H9 (cell line): ENCODE results near the gene LYPD4. TPM values are rescaled to one million over a fixed set of nuclear protein-coding genes. Genes with fewer than 3 reads are reported as not detected.

Experiments
- DNase-seq: peaks from one replicate; pipeline ENCODE4 v3.0.0-alpha.2; 2017
- H2AFZ ChIP-seq: one replicate; pipeline ENCODE4 v1.6.1; 2013; ENCODE audit warnings: mild to moderate bottlenecking, low read length, control low read depth, moderate library complexity
- H2AK5ac ChIP-seq: 2 replicates; pipeline ENCODE4 v1.6.1; 2013; ENCODE audit warnings: low read length, control low read depth, mixed read lengths; ENCODE audit not compliant: insufficient read length
- H2BK120ac ChIP-seq: one replicate; pipeline ENCODE4 v1.6.1; 2013; ENCODE audit warnings: low read depth, mild to moderate bottlenecking, low read length, control low read depth, inconsistent platforms; ENCODE audit not compliant: poor library complexity, severe bottlenecking
- H2BK12ac ChIP-seq: 2 replicates; pipeline ENCODE4 v1.6.1; 2013; ENCODE audit warnings: low read length, control low read depth, mixed read lengths, low read depth; ENCODE audit not compliant: insufficient read length
- H2BK15ac ChIP-seq: 2 replicates; pipeline ENCODE4 v1.6.1; 2013; ENCODE audit warnings: low read depth, low read length, control low read depth
- H2BK20ac ChIP-seq: one replicate; pipeline ENCODE4 v1.6.1; 2013; ENCODE audit warnings: low read depth, mild to moderate bottlenecking, low read length, control low read depth, inconsistent platforms; ENCODE audit not compliant: poor library complexity, severe bottlenecking
- H2BK5ac ChIP-seq: 2 replicates; pipeline ENCODE4 v1.6.1; 2013; ENCODE audit warnings: low read length, control low read depth, mixed read lengths; ENCODE audit not compliant: insufficient read length
- H3K14ac ChIP-seq: 2 replicates; pipeline ENCODE4 v1.6.1; 2013; ENCODE audit warnings: low read length, control low read depth; ENCODE audit not compliant: insufficient read depth
- H3K18ac ChIP-seq: 2 replicates; pipeline ENCODE4 v1.6.1; 2013; ENCODE audit warnings: low read depth, mild to moderate bottlenecking, mixed read lengths, low read length, control low read depth; ENCODE audit not compliant: insufficient read length
- H3K23ac ChIP-seq: 2 replicates; pipeline ENCODE4 v1.6.1; 2013; ENCODE audit warnings: low read length, control low read depth, mixed read lengths, low read depth; ENCODE audit not compliant: insufficient read length
- H3K23me2 ChIP-seq: 2 replicates; pipeline ENCODE4 v1.6.1; 2013; ENCODE audit warnings: low read depth, mild to moderate bottlenecking, mixed read lengths, low read length, control low read depth; ENCODE audit not compliant: insufficient read length, poor library complexity, severe bottlenecking
- H3K27ac ChIP-seq: 2 replicates; pipeline ENCODE4 v1.5.1; 2013; ENCODE audit warnings: low read length, control low read depth, mixed read lengths, low read depth; ENCODE audit not compliant: insufficient read length
- H3K27me3 ChIP-seq: 2 replicates; pipeline ENCODE4 v1.6.1; 2013; ENCODE audit warnings: low read length, control low read depth, inconsistent platforms; ENCODE audit not compliant: insufficient read depth
- H3K4ac ChIP-seq: 2 replicates; pipeline ENCODE4 v1.6.1; 2013; ENCODE audit warnings: low read depth, mild to moderate bottlenecking, control low read depth, inconsistent platforms, low read length, moderate library complexity
- H3K4me1 ChIP-seq: 2 replicates; pipeline ENCODE4 v1.6.1; 2013; ENCODE audit warnings: low read length, control low read depth, inconsistent platforms; ENCODE audit not compliant: insufficient read depth
- H3K4me2 ChIP-seq: 2 replicates; pipeline ENCODE4 v1.6.1; 2013; ENCODE audit warnings: low read length, control low read depth, mixed read lengths; ENCODE audit not compliant: insufficient read length, insufficient read depth
- H3K56ac ChIP-seq: 2 replicates; pipeline ENCODE4 v1.6.1; 2013; ENCODE audit warnings: low read depth, mild to moderate bottlenecking, mixed read lengths, low read length, control low read depth; ENCODE audit not compliant: insufficient read length
- H3K79me1 ChIP-seq: 2 replicates; pipeline ENCODE4 v1.6.1; 2013; ENCODE audit warnings: low read depth, mild to moderate bottlenecking, moderate library complexity, low read length, control low read depth, inconsistent platforms; ENCODE audit not compliant: insufficient read depth, poor library complexity, severe bottlenecking
- H3K79me2 ChIP-seq: 2 replicates; pipeline ENCODE4 v1.6.1; 2013; ENCODE audit warnings: low read length, control low read depth, inconsistent platforms; ENCODE audit not compliant: insufficient read depth
- H3K9ac ChIP-seq: 2 replicates; pipeline ENCODE4 v1.6.1; 2013; ENCODE audit warnings: low read length, control low read depth, mixed read lengths; ENCODE audit not compliant: insufficient read length; ENCODE audit errors: extremely low read depth
- H3K9me3 ChIP-seq: one replicate; pipeline ENCODE4 v1.6.1; 2013; ENCODE audit warnings: low read depth, low read length, inconsistent platforms; ENCODE audit not compliant: control insufficient read depth
- H3T11ph ChIP-seq: one replicate; pipeline ENCODE4 v1.6.1; 2013; ENCODE audit warnings: mild to moderate bottlenecking, low read length, control low read depth, inconsistent platforms
- H4K20me1 ChIP-seq: one replicate; pipeline ENCODE4 v1.6.1; 2013; ENCODE audit not compliant: control insufficient read depth, insufficient read length, insufficient read depth
- H4K5ac ChIP-seq: 2 replicates; pipeline ENCODE4 v1.6.1; 2013; ENCODE audit warnings: low read depth, mild to moderate bottlenecking, mixed read lengths, low read length, control low read depth; ENCODE audit not compliant: insufficient read length
- H4K8ac ChIP-seq: replicated peaks from 2 replicates; pipeline ENCODE4 v1.6.1; 2013; ENCODE audit warnings: low read length, control low read depth, mixed read lengths, low read depth; ENCODE audit not compliant: insufficient read length
- H4K91ac ChIP-seq: 2 replicates; pipeline ENCODE4 v1.6.1; 2013; ENCODE audit warnings: low read depth, mild to moderate bottlenecking, moderate library complexity, mixed read lengths, low read length, control low read depth; ENCODE audit not compliant: insufficient read length
- H3K27ac Mint-ChIP-seq, 3 experiments: 2 replicates in 2 of 3; 3 replicates in 1 of 3; pipeline ENCODE4 v1.8.0; 2020 to 2021; ENCODE audit warnings: mixed read lengths in 3 of 3, mild to moderate bottlenecking in 1 of 3, moderate library complexity in 1 of 3
- H3K27me3 Mint-ChIP-seq: 2 replicates; pipeline ENCODE4 v1.8.0; 2021; ENCODE audit warnings: low read depth, mild to moderate bottlenecking, moderate library complexity, mixed read lengths
- H3K36me3 Mint-ChIP-seq, 3 experiments: 2 replicates in 2 of 3; 3 replicates in 1 of 3; pipeline ENCODE4 v1.8.0; 2020 to 2021; ENCODE audit warnings: low read depth in 3 of 3, mixed read lengths in 3 of 3; ENCODE audit not compliant: insufficient read depth in 1 of 3
- H3K4me1 Mint-ChIP-seq, 2 experiments: 2 replicates each; pipeline ENCODE4 v1.8.0; 2020; ENCODE audit warnings: mixed read lengths in 2 of 2
- H3K4me3 Mint-ChIP-seq, 2 experiments: 2 replicates in 1 of 2; 3 replicates in 1 of 2; pipeline ENCODE4 v1.8.0; 2020 to 2021; ENCODE audit warnings: mild to moderate bottlenecking in 2 of 2, mixed read lengths in 2 of 2, moderate library complexity in 1 of 2
- H3K9me3 Mint-ChIP-seq, 2 experiments: 2 replicates in 1 of 2; 3 replicates in 1 of 2; pipeline ENCODE4 v1.8.0; 2020; ENCODE audit warnings: mild to moderate bottlenecking in 2 of 2, mixed read lengths in 2 of 2, moderate library complexity in 1 of 2
- CTCF ChIP-seq: fragments of 200-600 bp; sonication (generic); conservative IDR thresholded peaks from 3 replicates; pipeline ENCODE4 v1.8.0; 2021; ENCODE audit warnings: antibody characterized with exemption, mild to moderate bottlenecking
- WGBS: extraction: QIAGEN DNeasy Blood & Tissue Kit; methylation state at CpG from one replicate; pipeline ENCODE4 v1.1.7; 2013; ENCODE audit warnings: missing lambda C conversion rate, low lambda C conversion rate, mixed read lengths; ENCODE audit not compliant: insufficient read length; ENCODE audit errors: extremely low coverage; 5-methylcytosine and 5-hydroxymethylcytosine counted together
- total RNA-seq: library from RNA; stranded (reverse); gene quantifications from 2 replicates; pipeline ENCODE4 v1.2.1, GENCODE V29; 2021

Gene LYPD4
- total RNA-seq, 1 experiment from 2014 or later = not detected

- Histone ChIP-seq H3T11ph (no peak overlapping the region), H3K27ac (peak overlapping the region; percentile 37), H2AFZ (no peak overlapping the region), H3K23ac (no peak overlapping the region), H3K4me2 (peak overlapping the region; percentile 26), H3K56ac (no peak overlapping the region), H3K4me1 (peaks cover 8% of the 10 kb centered on the region), H3K79me1 (no peaks in the 10 kb centered on the region), H3K79me2 (0 out of 2 replicates have a peak, but pooled peaks cover 2% of the 10 kb centered on the region), H2BK15ac (no peak overlapping the region), H3K27me3 (no peaks in the 10 kb centered on the region; the same call in 1 of the 2 replicates), H4K20me1 (no peaks in the 10 kb centered on the region), H3K14ac (peak overlapping the region; percentile 0; the same call in 1 of the 2 replicates), H4K5ac (no peak overlapping the region), H2BK5ac (no peak overlapping the region), H3K23me2 (peaks cover 20% of the 10 kb centered on the region), H2AK5ac (no peak overlapping the region), H2BK20ac (no peak overlapping the region), H4K91ac (peak overlapping the region; percentile 9), H3K9ac (peak overlapping the region; percentile 17), H3K4ac (no peak overlapping the region), H3K18ac (peak overlapping the region; percentile 0), H4K8ac (no peak overlapping the region), H2BK12ac (no peak overlapping the region), H2BK120ac (no peak overlapping the region), H3K9me3 (no peaks in the 10 kb centered on the region)
- WGBS = no CpG with 5 or more reads among the region's 13 CpGs
- peak overlapping the region; percentile 18 to 34; a peak in 2 of 5 replicates for H3K4me3 Mint-ChIP-seq
- peaks cover 0 to 17% (median 4%) of the 10 kb centered on the region in 3 experiments; a peak in 4 of 7 replicates for H3K36me3 Mint-ChIP-seq
- DNase-seq = no peak
- no peaks in the 10 kb centered on the region; a peak in 1 of 5 replicates for H3K9me3 Mint-ChIP-seq
- peaks cover 27 to 44% of the 10 kb centered on the region in 2 experiments for H3K4me1 Mint-ChIP-seq
- peaks cover 14% of the 10 kb centered on the region for H3K27me3 Mint-ChIP-seq
- no peak for TF ChIP-seq CTCF
- H3K27ac Mint-ChIP-seq = peak overlapping the region; percentile 6 to 74 (median 12); a peak in 6 of 7 replicates
Measured at GRCh38 chr19:41886761-41887710, 42.6 kb upstream of the LYPD4 start.
